Parathyroid adenoma (tissue), 2 donors: Measurements from ENCODE around the gene MB21D2.

Experiments
- H2AFZ ChIP-seq: fragments of 300-600 bp; sonication (generic); one replicate; pipeline ENCODE4 v1.7.0; 2017; ENCODE audit warnings: antibody characterized with exemption, mild to moderate bottlenecking
- H3K27ac ChIP-seq: fragments of 300-600 bp; sonication (generic); one replicate; pipeline ENCODE4 v1.7.0; 2017
- H3K27me3 ChIP-seq: fragments of 300-600 bp; sonication (generic); one replicate; pipeline ENCODE4 v1.7.0; 2017; ENCODE audit warnings: low read length; ENCODE audit not compliant: control insufficient read depth, insufficient read depth
- H3K36me3 ChIP-seq: fragments of 300-600 bp; sonication (generic); one replicate; pipeline ENCODE4 v1.7.0; 2017; ENCODE audit warnings: low read length; ENCODE audit not compliant: control insufficient read depth, insufficient read depth
- H3K4me1 ChIP-seq: fragments of 300-600 bp; sonication (generic); one replicate; pipeline ENCODE4 v1.7.0; 2017; ENCODE audit warnings: control low read depth
- H3K4me2 ChIP-seq: fragments of 300-600 bp; sonication (generic); one replicate; pipeline ENCODE4 v1.7.0; 2017; ENCODE audit warnings: low read length
- H3K4me3 ChIP-seq: fragments of 300-600 bp; sonication (generic); one replicate; pipeline ENCODE4 v1.7.0; 2017; ENCODE audit warnings: low read depth, low read length
- H3K79me2 ChIP-seq: fragments of 300-600 bp; sonication (generic); one replicate; pipeline ENCODE4 v1.7.0; 2017; ENCODE audit warnings: control low read depth
- H3K9ac ChIP-seq: fragments of 300-600 bp; sonication (generic); one replicate; pipeline ENCODE4 v1.7.0; 2017; ENCODE audit warnings: mild to moderate bottlenecking
- H3K9me3 ChIP-seq: fragments of 300-600 bp; sonication (generic); one replicate; pipeline ENCODE4 v1.7.0; 2017; ENCODE audit warnings: low read length; ENCODE audit not compliant: control insufficient read depth
- CTCF ChIP-seq: fragments of 300-600 bp; sonication (generic); IDR thresholded peaks from one replicate; pipeline ENCODE4 v1.7.0; 2017; ENCODE audit warnings: antibody characterized with exemption, mild to moderate bottlenecking
- donor health status: primary hyperparathyroidism.

Gene MB21D2

DNA sequence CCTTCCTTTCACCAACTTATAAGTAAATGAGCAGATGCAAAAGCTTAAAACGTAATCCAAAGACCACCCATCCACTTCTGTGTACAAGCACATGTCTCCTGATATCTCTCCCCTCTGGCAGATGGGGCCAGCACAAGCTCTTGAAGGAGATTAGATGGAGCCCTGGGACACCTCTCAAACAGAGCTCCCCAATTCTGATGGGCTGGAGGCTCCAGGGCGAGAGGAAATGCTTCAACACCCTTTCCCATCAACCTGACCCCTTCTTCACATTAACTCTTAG, 73.2 kb downstream of the MB21D2 start:
- no peak for TF ChIP-seq CTCF
- Histone ChIP-seq H3K27ac (no peak overlapping the region), H3K27me3 (no peaks in the 10 kb centered on the region), H3K79me2 (peaks cover 2% of the 10 kb centered on the region), H2AFZ (no peak overlapping the region), H3K4me1 (no peaks in the 10 kb centered on the region), H3K4me3 (no peak overlapping the region), H3K36me3 (no peaks in the 10 kb centered on the region), H3K9ac (no peak overlapping the region), H3K4me2 (no peak overlapping the region), H3K9me3 (no peaks in the 10 kb centered on the region)

DNA sequence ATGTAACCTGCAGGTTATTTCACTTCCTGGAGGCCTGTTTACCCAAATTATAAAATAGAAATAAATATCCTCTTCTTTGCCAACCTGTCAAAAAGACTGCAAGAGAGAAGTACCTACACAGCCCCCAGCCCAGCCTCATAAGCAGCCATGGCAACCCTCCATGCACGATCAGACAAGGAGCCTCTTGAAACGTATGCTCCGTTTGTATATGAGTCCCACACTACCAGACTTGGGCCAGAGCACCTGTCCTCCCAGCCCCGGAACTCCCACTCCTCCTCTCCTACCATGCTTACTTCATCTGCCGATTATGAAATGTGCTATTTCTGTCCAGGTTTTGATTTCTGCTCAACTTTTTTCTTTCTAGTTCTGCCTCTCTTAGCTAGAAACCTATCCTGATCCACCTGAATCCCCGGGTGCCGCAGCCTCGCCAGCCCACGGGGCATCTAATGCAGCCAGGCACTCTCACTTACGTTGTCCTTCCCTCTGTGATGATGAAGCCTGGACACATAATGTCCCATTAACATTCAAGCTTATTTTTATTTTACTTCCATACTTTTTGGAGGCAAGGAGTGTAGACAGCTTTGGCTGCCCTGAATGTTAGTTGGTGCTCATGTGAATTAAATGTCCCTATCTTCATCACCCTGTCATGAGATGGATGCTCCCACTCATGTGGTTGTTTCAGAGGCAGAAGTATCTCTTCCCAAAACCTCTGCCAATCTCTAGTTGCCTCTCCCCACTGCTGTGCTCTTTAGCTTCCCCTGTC, 73.8 kb downstream of the MB21D2 start:
- TF ChIP-seq CTCF = no peak
- H3K27me3 ChIP-seq = no peaks in the 10 kb centered on the region
- no peak overlapping the region for H2AFZ ChIP-seq
- H3K4me1 ChIP-seq = no peaks in the 10 kb centered on the region
- no peaks in the 10 kb centered on the region for H3K36me3 ChIP-seq
- no peak overlapping the region for H3K4me2 ChIP-seq
- no peak overlapping the region for H3K27ac ChIP-seq
- no peak overlapping the region for H3K9ac ChIP-seq
- H3K79me2 ChIP-seq = peaks cover 2% of the 10 kb centered on the region
- no peaks in the 10 kb centered on the region for H3K9me3 ChIP-seq
- H3K4me3 ChIP-seq = no peak overlapping the region

DNA sequence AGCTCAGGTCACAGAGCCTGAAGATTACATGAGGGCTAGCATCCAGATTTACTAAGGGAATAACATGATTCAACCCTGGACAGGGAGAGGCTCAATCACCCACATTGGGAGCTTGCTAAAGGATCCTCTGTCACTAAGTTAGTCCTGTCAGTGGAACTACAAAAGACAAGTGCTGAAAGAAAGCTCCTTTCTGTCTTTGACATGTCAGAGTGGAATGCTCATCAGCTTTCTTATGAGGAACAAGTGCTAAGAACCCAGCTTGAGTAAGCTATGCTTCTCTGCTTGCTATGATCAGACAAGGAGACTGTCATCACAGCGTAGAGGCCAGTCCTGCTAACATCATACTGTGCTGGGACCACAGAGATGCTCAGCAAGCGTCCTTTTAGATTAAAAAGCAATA, 74.5 kb downstream of the MB21D2 start:
- H3K27me3 ChIP-seq = no peaks in the 10 kb centered on the region

GRCh38 chr3:192842711-192843110, 74.9 kb downstream of the MB21D2 start:
- Histone ChIP-seq H3K27ac (no peak overlapping the region), H2AFZ (no peak overlapping the region), H3K4me3 (no peak overlapping the region), H3K4me2 (no peak overlapping the region), H3K9me3 (no peaks in the 10 kb centered on the region), H3K36me3 (no peaks in the 10 kb centered on the region), H3K9ac (no peak overlapping the region), H3K4me1 (no peaks in the 10 kb centered on the region), H3K27me3 (no peaks in the 10 kb centered on the region), H3K79me2 (peaks cover 2% of the 10 kb centered on the region)
- no peak for TF ChIP-seq CTCF

More for the DNA sequence above, 74.5 kb downstream of the MB21D2 start:
- no peak overlapping the region for H3K4me3 ChIP-seq
- H3K4me1 ChIP-seq = no peaks in the 10 kb centered on the region
- peaks cover 2% of the 10 kb centered on the region for H3K79me2 ChIP-seq
- H3K27ac ChIP-seq = no peak overlapping the region
- no peaks in the 10 kb centered on the region for H3K36me3 ChIP-seq
- TF ChIP-seq CTCF = no peak
- no peaks in the 10 kb centered on the region for H3K9me3 ChIP-seq
- no peak overlapping the region for H3K4me2 ChIP-seq
- no peak overlapping the region for H3K9ac ChIP-seq
- H2AFZ ChIP-seq = no peak overlapping the region

GRCh38 chr3:192842138-192842537, 75.5 kb downstream of the MB21D2 start:
- H3K4me1 ChIP-seq = no peaks in the 10 kb centered on the region
- no peak overlapping the region for H3K27ac ChIP-seq
- H3K4me3 ChIP-seq = no peak overlapping the region
- H2AFZ ChIP-seq = no peak overlapping the region
- no peak overlapping the region for H3K9ac ChIP-seq
- no peaks in the 10 kb centered on the region for H3K9me3 ChIP-seq
- no peak for TF ChIP-seq CTCF
- no peaks in the 10 kb centered on the region for H3K36me3 ChIP-seq
- peaks cover 2% of the 10 kb centered on the region for H3K79me2 ChIP-seq
- no peak overlapping the region for H3K4me2 ChIP-seq
- no peaks in the 10 kb centered on the region for H3K27me3 ChIP-seq
